K562 (cell line): ENCODE data around the gene PROK2. TPM values are rescaled to one million over a fixed set of nuclear protein-coding genes. Genes with fewer than 3 reads are reported as not detected.

Experiments used
- ATAC-seq: fragments of 200-7000 bp; cut with Tn5 transposase; 3 replicates; pipeline ENCODE4 v1.9.1; 2020; ENCODE audit warnings: moderate library complexity
- BruUV-seq: library from RNA; stranded (reverse); fragments of 400-500 nt; replicated peaks from 2 replicates; lab custom pipeline; 2021; lab: Mats Ljungman, UMichigan
- CTCF ChIA-PET: fragments of 300-600 bp; formaldehyde crosslinking; extraction: SDS; loops from one replicate; lab custom pipeline; 2021; ENCODE audit warnings: low intra/inter-chr PET ratio; lab: Yijun Ruan, JAX
- POLR2A ChIA-PET: fragments of 300-600, 350-650 bp; sonication (Branson Sonifier 250); formaldehyde crosslinking; extraction: SDS; loops from one replicate; lab custom pipeline; 2021; ENCODE audit warnings: antibody characterized with exemption, inconsistent platforms; lab: Yijun Ruan, JAX
- DNase-seq, 4 experiments: peaks; one replicate each; pipeline versions ENCODE4 v3.0.0 to v3.0.0-alpha.2; 2011 to 2018; ENCODE audit warnings: low spot score in 3 of 4, mixed read lengths in 3 of 4; ENCODE audit errors: extremely low read depth in 1 of 4
- FAIRE-seq: peaks from 2 replicates; lab custom pipeline; 2011; peaks lifted over from hg19 to GRCh38; lab: Jason Lieb, UNC
- H2AFZ ChIP-seq: 2 replicates; pipeline ENCODE4 v1.6.0; 2011; ENCODE audit warnings: low read depth, low read length, control low read depth, inconsistent platforms
- H3K27ac ChIP-seq: fragments of 200-600 bp; 3 replicates; pipeline ENCODE4 v1.8.0; 2011; ENCODE audit warnings: low read depth, mild to moderate bottlenecking, control low read depth, inconsistent platforms, low read length, moderate library complexity, mixed read lengths; ENCODE audit errors: extremely low read depth
- H3K27me3 ChIP-seq, 2 experiments: fragments of 300-600 bp in 1 of 2; 2 replicates in 1 of 2; 3 replicates in 1 of 2; pipeline versions ENCODE4 v1.6.0 to v1.8.0; 2011; ENCODE audit warnings: inconsistent platforms in 2 of 2, low read length in 2 of 2, mild to moderate bottlenecking in 1 of 2, mixed read lengths in 1 of 2, moderate library complexity in 1 of 2; ENCODE audit not compliant: control insufficient read depth in 2 of 2, insufficient read depth in 2 of 2
- H3K36me3 ChIP-seq: fragments of 300-600 bp; 3 replicates; pipeline ENCODE4 v1.8.0; 2011; ENCODE audit warnings: mild to moderate bottlenecking, low read length, inconsistent platforms; ENCODE audit not compliant: control insufficient read depth, insufficient read depth
- H3K4me1 ChIP-seq, 2 experiments: fragments of 200-600 bp in 1 of 2; replicated peaks in 1 of 2; 2 replicates in 1 of 2; 3 replicates in 1 of 2; pipeline versions ENCODE4 v1.5.1 to v1.8.0; 2011; ENCODE audit warnings: inconsistent platforms in 2 of 2, low read length in 2 of 2, mild to moderate bottlenecking in 1 of 2, mixed read lengths in 1 of 2, moderate library complexity in 1 of 2; ENCODE audit not compliant: control insufficient read depth in 2 of 2, insufficient read depth in 2 of 2
- H3K4me2 ChIP-seq: 2 replicates; pipeline ENCODE4 v1.6.1; 2011; ENCODE audit warnings: low read length, control low read depth, inconsistent platforms, mixed read lengths; ENCODE audit not compliant: insufficient read depth
- H3K4me3 ChIP-seq: fragments of 200-600 bp; sonication (generic), shearing (Covaris generic); 2 replicates; pipeline ENCODE4 v1.5.1; 2016; ENCODE audit warnings: control low read depth, inconsistent platforms
- H3K79me2 ChIP-seq: fragments of 200-600 bp; 3 replicates; pipeline ENCODE4 v1.8.0; 2011; ENCODE audit warnings: low read length, inconsistent platforms; ENCODE audit not compliant: control insufficient read depth, insufficient read depth
- H3K9ac ChIP-seq, 2 experiments: 2 replicates each; pipeline versions ENCODE4 v1.6.0 to v1.6.1; 2011; ENCODE audit warnings: low read depth in 2 of 2, low read length in 2 of 2, control low read depth in 1 of 2, inconsistent platforms in 1 of 2, mild to moderate bottlenecking in 1 of 2, mixed read lengths in 1 of 2; ENCODE audit not compliant: insufficient read depth in 1 of 2
- H3K9me1 ChIP-seq: one replicate; pipeline ENCODE4 v1.6.0; 2011; ENCODE audit warnings: inconsistent platforms, mild to moderate bottlenecking, low read length, moderate library complexity; ENCODE audit not compliant: control insufficient read depth, insufficient read depth
- H3K9me3 ChIP-seq: replicated peaks from 2 replicates; pipeline ENCODE4 v1.5.1; 2011; ENCODE audit warnings: low read depth, low read length, inconsistent platforms; ENCODE audit not compliant: control insufficient read depth, insufficient read depth
- H4K20me1 ChIP-seq: replicated peaks from 2 replicates; pipeline ENCODE4 v1.6.1; 2011; ENCODE audit warnings: low read length, inconsistent platforms, mixed read lengths; ENCODE audit not compliant: control insufficient read depth, insufficient read depth
- RERE ChIP-seq: sonication (generic); formaldehyde crosslinking; IDR thresholded peaks from 2 replicates; pipeline ENCODE4 v1.8.0; 2023; ENCODE audit warnings: missing genetic modification reagents, mild to moderate bottlenecking, borderline replicate concordance
- SPI1 ChIP-seq: IDR thresholded peaks from 2 replicates; pipeline ENCODE4 v1.6.1; 2011; ENCODE audit warnings: low read depth, low read length, control low read depth, borderline replicate concordance
- TSHZ1 ChIP-seq: fragments of 250-450 bp; sonication (Bioruptor Pico); IDR thresholded peaks from 2 replicates; pipeline ENCODE4 v1.4.0; 2020; ENCODE audit warnings: mild to moderate bottlenecking, moderate library complexity
- ZNF445 ChIP-seq: fragments of 250-450 bp; sonication (Bioruptor Pico); IDR thresholded peaks from 2 replicates; pipeline ENCODE4 v1.4.0; 2020; ENCODE audit warnings: low read depth, mild to moderate bottlenecking, moderate library complexity
- WGBS: fragments of 100-300 bp; shearing (Covaris generic); methylation state at CpG from one replicate; pipeline ENCODE4 v1.1.6; 2016; ENCODE audit warnings: low coverage, mixed read lengths; ENCODE audit not compliant: insufficient coverage; ENCODE audit errors: missing lambda C conversion rate; 5-methylcytosine and 5-hydroxymethylcytosine counted together
- in situ Hi-C: fragments of 300-500 bp; cut with MboI; formaldehyde crosslinking; loops from 4 replicates; pipeline ENCODE4 v1.15.0; 2018; ENCODE audit warnings: inconsistent platforms, mixed read lengths
- intact Hi-C: fragments of 100-400 bp; cut with micrococcal nuclease; formaldehyde crosslinking; loops from 2 replicates; pipeline ENCODE4 v1.14.2; 2022
- polyA plus RNA-seq, 8 experiments: library from polyadenylated mRNA; depleted of rRNA in 4 of 8; stranded (reverse) in 5 of 8; unstranded in 3 of 8; fragments of >200 nt; fragmentation: Nextera tagmentation in 2 of 8; fragmentation: Illumina TruSeq in 1 of 8; extraction: Ambion mirVana in 2 of 8; extraction: Trizol in 1 of 8; gene quantifications; 2 replicates each; pipeline versions ENCODE4 v1.2.1 to v1.2.3, GENCODE V29; 2011 to 2014; ENCODE audit warnings: inconsistent platforms in 1 of 8, missing spikeins in 1 of 8
- total RNA-seq, 7 experiments: library from RNA; depleted of rRNA in 6 of 7; stranded (reverse); fragments of >200 nt in 6 of 7; fragmentation: Illumina TruSeq in 2 of 7; extraction: Trizol in 2 of 7; gene quantifications; 2 replicates each; pipeline versions ENCODE4 v1.2.1 to v1.2.3, GENCODE V29; 2011 to 2021; ENCODE audit warnings: low replicate concordance in 1 of 7

PROK2 gene
- total and polyA plus RNA-seq, 9 of the 15 experiments (the other 6 are each of a cell fraction or from before 2014, with no cell fraction given) = 0.07 to 0.13 TPM; not detected in 7

- Histone ChIP-seq H3K9me3 (no peaks in the 10 kb centered on the region), H3K4me2 (no peak overlapping the region), H3K9me1 (no peaks in the 10 kb centered on the region), H3K4me3 (no peak overlapping the region), H3K9ac (no peak overlapping the region), H3K36me3 (no peaks in the 10 kb centered on the region), H3K27me3 (peaks cover 0 to 12% of the 10 kb centered on the region in 2 experiments; a peak in 2 of 5 replicates), H3K4me1 (no peaks in the 10 kb centered on the region), H4K20me1 (no peaks in the 10 kb centered on the region), H3K27ac (no peak overlapping the region), H3K79me2 (no peaks in the 10 kb centered on the region), H2AFZ (no peak overlapping the region)
- 6% methylated on average over 7 of the region's 7 CpGs for WGBS
- ChIA-PET CTCF (no interaction called here), POLR2A (no interaction called here)
- no peak for FAIRE-seq
- no peak for DNase-seq
- no TSS peak for BruUV-seq
- TF ChIP-seq TSHZ1 = no peak
- no peak for TF ChIP-seq ZNF445 (CRISPR knock-in tag)
- no peak for TF ChIP-seq RERE (CRISPR knock-in tag)
- TF ChIP-seq SPI1 = 0 out of 2 replicates have a peak, but pooled peaks have one; percentile 27
- in situ Hi-C loops (no loop called here), intact Hi-C loops (no loop called here)
- ATAC-seq = no peak
These were observed 12.5 kb upstream of the PROK2 start for GRCh38 chr3:71797455-71797854.
